ENCODE results near the gene VCAN.

- TF ChIP-seq, protein P1, sequence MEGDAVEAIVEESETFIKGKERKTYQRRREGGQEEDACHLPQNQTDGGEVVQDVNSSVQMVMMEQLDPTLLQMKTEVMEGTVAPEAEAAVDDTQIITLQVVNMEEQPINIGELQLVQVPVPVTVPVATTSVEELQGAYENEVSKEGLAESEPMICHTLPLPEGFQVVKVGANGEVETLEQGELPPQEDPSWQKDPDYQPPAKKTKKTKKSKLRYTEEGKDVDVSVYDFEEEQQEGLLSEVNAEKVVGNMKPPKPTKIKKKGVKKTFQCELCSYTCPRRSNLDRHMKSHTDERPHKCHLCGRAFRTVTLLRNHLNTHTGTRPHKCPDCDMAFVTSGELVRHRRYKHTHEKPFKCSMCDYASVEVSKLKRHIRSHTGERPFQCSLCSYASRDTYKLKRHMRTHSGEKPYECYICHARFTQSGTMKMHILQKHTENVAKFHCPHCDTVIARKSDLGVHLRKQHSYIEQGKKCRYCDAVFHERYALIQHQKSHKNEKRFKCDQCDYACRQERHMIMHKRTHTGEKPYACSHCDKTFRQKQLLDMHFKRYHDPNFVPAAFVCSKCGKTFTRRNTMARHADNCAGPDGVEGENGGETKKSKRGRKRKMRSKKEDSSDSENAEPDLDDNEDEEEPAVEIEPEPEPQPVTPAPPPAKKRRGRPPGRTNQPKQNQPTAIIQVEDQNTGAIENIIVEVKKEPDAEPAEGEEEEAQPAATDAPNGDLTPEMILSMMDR (IDR thresholded peaks at IDR 0.05) = no peak
- TF ChIP-seq POLR2A (IDR thresholded peaks at IDR 0.05) = no peak
Observed at GRCh38 chr5:83538786-83539462, 67.4 kb downstream of the VCAN start.

All from transverse colon (tissue), 3 donors.